ENCODE results near the gene PDE6B.

Gene PDE6B

GRCh38 chr4:706834-707598 is 81.6 kb downstream of the PDE6B start:
- Histone ChIP-seq H2AFZ (ENCODE audit: low read depth, low read length) (no peak overlapping the region), H3K4me1 (ENCODE audit: insufficient read depth, low read length) (peaks cover 7% of the 10 kb centered on the region), H3K9me3 (ENCODE audit: low read length) (peaks cover 9% of the 10 kb centered on the region), H3K4me3 (ENCODE audit: low read length) (peak overlapping the region; percentile 95), H3K36me3 (ENCODE audit: insufficient read depth, low read length) (peaks cover 24% of the 10 kb centered on the region), H3K27me3 (ENCODE audit: insufficient read depth, low read length) (no peaks in the 10 kb centered on the region)

GRCh38 chr4:707929-708630 is 82.7 kb downstream of the PDE6B start:
- H3K4me1 ChIP-seq (ENCODE audit: insufficient read depth, low read length), result peaks cover 7% of the 10 kb centered on the region
- peaks cover 9% of the 10 kb centered on the region for H3K9me3 ChIP-seq (ENCODE audit: low read length)
- H3K27me3 ChIP-seq (ENCODE audit: insufficient read depth, low read length), result no peaks in the 10 kb centered on the region
- H3K4me3 ChIP-seq (ENCODE audit: low read length), result no peak overlapping the region
- no peak overlapping the region for H2AFZ ChIP-seq (ENCODE audit: low read depth, low read length)
- peaks cover 24% of the 10 kb centered on the region for H3K36me3 ChIP-seq (ENCODE audit: insufficient read depth, low read length)

GRCh38 chr4:708631-708933 is 83.2 kb downstream of the PDE6B start:
- H3K9me3 ChIP-seq (ENCODE audit: low read length), result peaks cover 9% of the 10 kb centered on the region
- H3K4me1 ChIP-seq (ENCODE audit: insufficient read depth, low read length), result peaks cover 7% of the 10 kb centered on the region
- no peaks in the 10 kb centered on the region for H3K27me3 ChIP-seq (ENCODE audit: insufficient read depth, low read length)
- H2AFZ ChIP-seq (ENCODE audit: low read depth, low read length), result no peak overlapping the region
- H3K36me3 ChIP-seq (ENCODE audit: insufficient read depth, low read length), result peaks cover 24% of the 10 kb centered on the region
- H3K4me3 ChIP-seq (ENCODE audit: low read length), result no peak overlapping the region

- no peak overlapping the region for H3K4me3 ChIP-seq (ENCODE audit: low read length)
- H2AFZ ChIP-seq (ENCODE audit: low read depth, low read length), result no peak overlapping the region
- H3K9me3 ChIP-seq (ENCODE audit: low read length), result peaks cover 9% of the 10 kb centered on the region
- H3K4me1 ChIP-seq (ENCODE audit: insufficient read depth, low read length), result peaks cover 7% of the 10 kb centered on the region
- no peaks in the 10 kb centered on the region for H3K27me3 ChIP-seq (ENCODE audit: insufficient read depth, low read length)
- H3K36me3 ChIP-seq (ENCODE audit: insufficient read depth, low read length), result peaks cover 29% of the 10 kb centered on the region
Measured at GRCh38 chr4:709348-709747, 84.0 kb downstream of the PDE6B start.

GRCh38 chr4:710116-710515 is 84.7 kb downstream of the PDE6B start:
- H3K9me3 ChIP-seq (ENCODE audit: low read length), result peaks cover 9% of the 10 kb centered on the region

GRCh38 chr4:710916-711315 is 85.5 kb downstream of the PDE6B start:
- Histone ChIP-seq H3K36me3 (ENCODE audit: insufficient read depth, low read length) (peaks cover 32% of the 10 kb centered on the region), H3K27me3 (ENCODE audit: insufficient read depth, low read length) (no peaks in the 10 kb centered on the region), H3K9me3 (ENCODE audit: low read length) (peaks cover 9% of the 10 kb centered on the region), H2AFZ (ENCODE audit: low read depth, low read length) (no peak overlapping the region), H3K4me1 (ENCODE audit: insufficient read depth, low read length) (peaks cover 7% of the 10 kb centered on the region), H3K4me3 (ENCODE audit: low read length) (no peak overlapping the region)

More at GRCh38 chr4:710116-710515, 84.7 kb downstream of the PDE6B start:
- H3K4me3 ChIP-seq (ENCODE audit: low read length), result no peak overlapping the region
- H2AFZ ChIP-seq (ENCODE audit: low read depth, low read length), result no peak overlapping the region
- H3K36me3 ChIP-seq (ENCODE audit: insufficient read depth, low read length), result peaks cover 32% of the 10 kb centered on the region
- no peaks in the 10 kb centered on the region for H3K27me3 ChIP-seq (ENCODE audit: insufficient read depth, low read length)
- H3K4me1 ChIP-seq (ENCODE audit: insufficient read depth, low read length), result peaks cover 7% of the 10 kb centered on the region

GRCh38 chr4:712093-712492 is 86.7 kb downstream of the PDE6B start:
- H3K4me1 ChIP-seq (ENCODE audit: insufficient read depth, low read length), result peaks cover 3% of the 10 kb centered on the region
- no peak overlapping the region for H2AFZ ChIP-seq (ENCODE audit: low read depth, low read length)
- H3K27me3 ChIP-seq (ENCODE audit: insufficient read depth, low read length), result no peaks in the 10 kb centered on the region
- H3K4me3 ChIP-seq (ENCODE audit: low read length), result no peak overlapping the region
- peaks cover 9% of the 10 kb centered on the region for H3K9me3 ChIP-seq (ENCODE audit: low read length)
- H3K36me3 ChIP-seq (ENCODE audit: insufficient read depth, low read length), result peaks cover 32% of the 10 kb centered on the region

GRCh38 chr4:712916-713632 is 87.7 kb downstream of the PDE6B start:
- no peak overlapping the region for H2AFZ ChIP-seq (ENCODE audit: low read depth, low read length)
- no peaks in the 10 kb centered on the region for H3K27me3 ChIP-seq (ENCODE audit: insufficient read depth, low read length)
- H3K36me3 ChIP-seq (ENCODE audit: insufficient read depth, low read length), result peaks cover 32% of the 10 kb centered on the region
- no peaks in the 10 kb centered on the region for H3K4me1 ChIP-seq (ENCODE audit: insufficient read depth, low read length)
- peaks cover 9% of the 10 kb centered on the region for H3K9me3 ChIP-seq (ENCODE audit: low read length)
- H3K4me3 ChIP-seq (ENCODE audit: low read length), result no peak overlapping the region

GRCh38 chr4:714087-714486 is 88.7 kb downstream of the PDE6B start:
- Histone ChIP-seq H3K36me3 (ENCODE audit: insufficient read depth, low read length) (peaks cover 25% of the 10 kb centered on the region), H2AFZ (ENCODE audit: low read depth, low read length) (no peak overlapping the region)

GRCh38 chr4:717601-718320 is 92.4 kb downstream of the PDE6B start:
- Histone ChIP-seq H3K9me3 (ENCODE audit: low read length) (peaks cover 21% of the 10 kb centered on the region), H2AFZ (ENCODE audit: low read depth, low read length) (no peak overlapping the region), H3K4me3 (ENCODE audit: low read length) (no peak overlapping the region), H3K4me1 (ENCODE audit: insufficient read depth, low read length) (no peaks in the 10 kb centered on the region), H3K27me3 (ENCODE audit: insufficient read depth, low read length) (no peaks in the 10 kb centered on the region), H3K36me3 (ENCODE audit: insufficient read depth, low read length) (peaks cover 29% of the 10 kb centered on the region)

More at GRCh38 chr4:714087-714486, 88.7 kb downstream of the PDE6B start:
- H3K9me3 ChIP-seq (ENCODE audit: low read length), result peaks cover 7% of the 10 kb centered on the region
- no peak overlapping the region for H3K4me3 ChIP-seq (ENCODE audit: low read length)
- H3K27me3 ChIP-seq (ENCODE audit: insufficient read depth, low read length), result no peaks in the 10 kb centered on the region
- H3K4me1 ChIP-seq (ENCODE audit: insufficient read depth, low read length), result no peaks in the 10 kb centered on the region

- Histone ChIP-seq H3K9me3 (ENCODE audit: low read length) (peaks cover 27% of the 10 kb centered on the region), H2AFZ (ENCODE audit: low read depth, low read length) (no peak overlapping the region), H3K27me3 (ENCODE audit: insufficient read depth, low read length) (no peaks in the 10 kb centered on the region), H3K4me3 (ENCODE audit: low read length) (no peak overlapping the region), H3K36me3 (ENCODE audit: insufficient read depth, low read length) (peaks cover 36% of the 10 kb centered on the region), H3K4me1 (ENCODE audit: insufficient read depth, low read length) (no peaks in the 10 kb centered on the region)
Measured at GRCh38 chr4:718460-718859, 93.1 kb downstream of the PDE6B start.
